Iris pigment epithelial cell (primary cell): Measurements from ENCODE around the gene PDS5A.
A peak's percentile ranks its signal among the peaks of the same experiment; 100 is the strongest.
"Not testable (repeated sequence)": the region's sequence is repeated elsewhere in the genome, so short reads cannot be mapped to it uniquely, and the experiment has no call there.

ENCODE experiments used
- DNase-seq: peaks from one replicate; pipeline ENCODE4 v3.0.0-alpha.2; 2011; ENCODE audit warnings: low read depth

PDS5A gene

DNA sequence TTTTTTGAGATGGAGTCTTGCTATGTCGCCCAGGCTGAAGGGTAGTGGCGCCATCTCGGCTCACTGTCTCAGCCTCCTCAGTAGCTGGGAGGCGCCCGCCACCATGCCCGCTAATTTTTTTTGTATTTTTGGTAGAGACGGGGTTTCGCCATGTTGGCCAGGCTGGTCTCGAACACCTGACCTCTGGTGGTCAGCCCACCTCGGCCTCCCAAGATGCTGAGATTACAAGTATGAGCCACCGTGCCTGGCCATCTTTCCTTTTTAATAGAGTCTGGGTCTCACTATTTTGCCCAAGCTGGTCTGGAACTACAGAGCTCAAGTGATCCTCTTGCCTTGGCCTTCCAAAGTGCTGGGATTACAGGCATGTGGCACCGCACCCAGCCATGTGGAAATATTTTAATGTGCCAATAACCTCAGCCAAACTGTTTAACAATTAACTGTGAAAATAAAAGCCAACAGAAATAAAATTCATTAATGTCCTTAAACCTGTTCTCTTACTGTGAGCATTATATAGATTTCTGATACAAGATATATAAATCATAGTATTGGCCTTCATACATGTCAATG, 16.3 kb downstream of the PDS5A start:
- DNase-seq, result no peak

DNA sequence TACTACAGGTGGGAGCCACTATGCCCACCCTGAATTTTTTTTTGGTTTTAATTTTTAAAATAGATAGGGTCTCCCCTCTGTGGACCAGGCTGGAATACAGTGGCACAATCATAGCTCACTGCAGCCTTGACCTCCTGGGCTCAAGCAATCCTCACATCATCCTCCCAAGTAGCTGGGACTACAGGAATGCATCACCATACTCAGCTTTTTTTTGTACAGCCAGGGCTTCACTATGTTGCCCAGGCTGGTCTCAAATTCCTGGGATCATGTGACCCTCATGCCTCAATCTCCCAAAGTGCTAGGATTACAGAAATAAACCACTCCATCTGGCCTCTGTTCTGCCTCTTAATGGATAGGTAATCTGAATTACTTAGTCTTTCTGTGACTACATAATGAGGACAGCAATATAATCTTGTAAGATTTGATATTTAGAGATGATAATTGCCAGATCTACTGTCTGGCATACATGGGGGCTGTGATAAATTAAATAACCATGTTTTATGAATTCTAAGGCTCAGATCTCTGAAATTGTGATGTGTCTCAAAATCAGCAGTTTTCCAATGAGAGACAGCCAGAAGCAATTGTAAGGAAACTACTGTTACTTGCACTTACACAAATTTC, 26.7 kb downstream of the PDS5A start:
- no peak for DNase-seq

DNA sequence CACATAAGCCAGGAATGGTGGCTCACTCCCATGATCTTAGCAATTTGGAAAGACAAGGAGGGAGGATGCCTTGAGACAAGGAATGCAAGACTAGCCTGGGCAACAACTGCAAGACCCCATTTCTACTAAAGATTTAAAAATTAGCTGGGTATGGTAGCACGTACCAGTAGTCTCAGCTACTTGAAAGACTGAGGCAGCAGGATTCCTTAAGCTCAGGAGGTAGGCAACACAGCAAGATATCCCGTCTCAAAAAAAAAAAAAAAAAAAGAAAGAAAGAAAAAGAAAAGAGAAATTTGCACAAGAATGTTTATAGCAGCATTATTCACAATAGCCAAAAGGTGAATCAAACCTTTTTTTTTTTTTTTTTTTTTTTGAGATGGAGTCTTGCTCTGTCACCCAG, 29.7 kb downstream of the PDS5A start:
- DNase-seq, result no peak

DNA sequence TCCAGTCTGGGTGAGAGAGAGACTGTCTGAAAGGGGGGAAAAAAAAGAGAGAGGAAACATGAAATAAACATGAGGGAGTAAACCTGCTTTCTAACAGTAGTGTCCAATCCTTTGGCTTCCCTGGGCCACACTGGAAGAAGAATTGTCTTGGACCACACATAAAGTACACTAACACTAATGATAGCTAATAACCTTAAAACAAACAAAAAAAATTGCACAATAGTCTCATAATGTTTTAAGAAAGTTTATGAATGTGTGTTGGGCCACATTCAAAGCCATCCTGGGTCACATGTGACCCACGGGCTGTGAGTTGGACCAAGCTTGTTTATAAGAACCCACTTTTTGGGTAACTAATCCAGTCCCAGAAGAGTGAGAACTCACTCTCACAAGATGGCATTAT, 30.3 kb downstream of the PDS5A start:
- no peak for DNase-seq

DNA sequence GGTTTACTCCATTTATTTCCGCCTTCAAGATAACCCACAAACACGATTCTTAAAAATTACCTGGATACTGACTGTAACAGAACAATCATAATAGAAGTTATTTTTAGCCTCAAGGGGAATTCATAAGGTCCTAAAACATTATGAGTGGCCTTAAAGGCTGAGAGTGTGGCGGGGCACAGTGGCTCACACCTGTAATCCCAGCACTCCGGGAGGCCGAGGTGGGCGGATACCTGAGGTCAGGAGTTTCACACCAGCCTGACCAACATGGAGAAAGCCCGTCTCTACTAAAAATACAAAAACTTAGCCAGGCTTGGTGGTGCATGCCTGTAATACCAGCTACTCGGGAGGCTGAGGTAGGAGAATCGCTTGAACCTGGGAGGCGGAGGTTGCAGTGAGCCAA, 33.5 kb downstream of the PDS5A start:
- not testable (repeated sequence) for DNase-seq

DNA sequence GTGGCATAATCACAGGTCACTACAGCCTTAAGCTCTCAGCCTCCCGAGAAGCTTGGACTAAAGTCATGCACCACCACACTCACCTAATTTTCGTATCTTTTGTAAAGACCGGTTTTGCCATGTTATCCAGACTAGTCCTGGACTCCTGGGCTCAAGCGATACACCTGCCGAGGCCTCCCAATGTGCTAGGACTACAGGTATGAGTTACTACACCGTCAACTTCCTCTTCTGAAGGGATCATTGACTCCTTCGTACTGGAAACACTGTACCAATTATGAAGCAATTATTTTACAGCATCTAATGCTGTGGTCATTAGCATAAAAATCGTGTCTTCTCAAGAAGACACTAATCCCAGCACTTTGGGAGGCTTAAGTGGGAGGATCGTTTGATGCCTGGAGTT, 35.2 kb downstream of the PDS5A start:
- no peak for DNase-seq

DNA sequence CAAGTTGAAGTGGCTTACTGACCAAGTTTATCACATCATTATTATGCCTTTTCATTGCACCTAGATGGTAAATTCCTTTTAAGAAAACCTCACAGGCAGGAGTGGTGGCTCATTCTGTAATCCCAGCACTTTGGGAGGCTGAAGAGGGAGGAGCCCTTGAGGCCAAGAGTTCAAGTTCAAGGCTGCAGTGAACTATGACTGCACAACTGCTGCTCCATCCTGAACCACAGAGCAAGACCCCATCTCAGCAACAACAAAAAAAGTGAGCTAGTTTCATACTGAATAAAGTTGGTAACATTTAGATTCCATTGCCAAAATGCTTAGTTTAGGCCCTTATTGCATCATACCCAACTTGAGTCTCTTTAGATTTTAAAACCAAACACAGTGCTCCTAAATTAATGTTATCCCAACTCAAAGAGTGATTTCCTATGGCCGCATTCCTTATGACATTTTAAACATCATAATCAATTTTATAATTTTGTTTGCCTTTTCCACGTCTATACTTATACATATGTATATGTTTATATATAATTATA, 36.0 kb downstream of the PDS5A start:
- DNase-seq, result no peak

DNA sequence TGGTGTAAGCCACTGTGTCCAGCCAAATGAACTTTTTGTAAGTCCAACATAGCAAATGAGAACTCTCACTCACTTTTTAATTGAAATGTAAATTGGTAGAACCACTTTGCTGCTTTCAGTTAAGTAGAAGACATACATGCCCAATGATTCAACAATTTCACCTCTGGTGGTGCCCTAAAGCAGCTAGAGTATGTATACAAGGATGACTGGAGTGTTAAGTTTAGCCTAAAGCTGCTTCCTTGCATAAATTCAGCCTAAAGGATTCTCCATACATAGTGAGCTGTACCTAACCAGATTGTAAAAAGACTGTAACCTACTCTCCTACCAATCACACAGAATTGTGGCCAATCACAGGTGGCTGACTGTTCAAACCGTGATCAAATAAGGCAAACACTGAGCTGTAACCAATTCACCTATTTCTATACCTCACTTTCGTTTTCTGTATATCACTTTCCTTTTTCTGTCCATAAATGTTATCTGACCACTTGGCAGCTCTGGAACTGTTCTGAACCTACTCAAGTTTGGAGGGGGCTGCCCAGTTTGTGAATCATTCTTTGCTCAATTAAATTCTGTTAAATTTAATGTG, 39.9 kb downstream of the PDS5A start:
- no peak for DNase-seq

DNA sequence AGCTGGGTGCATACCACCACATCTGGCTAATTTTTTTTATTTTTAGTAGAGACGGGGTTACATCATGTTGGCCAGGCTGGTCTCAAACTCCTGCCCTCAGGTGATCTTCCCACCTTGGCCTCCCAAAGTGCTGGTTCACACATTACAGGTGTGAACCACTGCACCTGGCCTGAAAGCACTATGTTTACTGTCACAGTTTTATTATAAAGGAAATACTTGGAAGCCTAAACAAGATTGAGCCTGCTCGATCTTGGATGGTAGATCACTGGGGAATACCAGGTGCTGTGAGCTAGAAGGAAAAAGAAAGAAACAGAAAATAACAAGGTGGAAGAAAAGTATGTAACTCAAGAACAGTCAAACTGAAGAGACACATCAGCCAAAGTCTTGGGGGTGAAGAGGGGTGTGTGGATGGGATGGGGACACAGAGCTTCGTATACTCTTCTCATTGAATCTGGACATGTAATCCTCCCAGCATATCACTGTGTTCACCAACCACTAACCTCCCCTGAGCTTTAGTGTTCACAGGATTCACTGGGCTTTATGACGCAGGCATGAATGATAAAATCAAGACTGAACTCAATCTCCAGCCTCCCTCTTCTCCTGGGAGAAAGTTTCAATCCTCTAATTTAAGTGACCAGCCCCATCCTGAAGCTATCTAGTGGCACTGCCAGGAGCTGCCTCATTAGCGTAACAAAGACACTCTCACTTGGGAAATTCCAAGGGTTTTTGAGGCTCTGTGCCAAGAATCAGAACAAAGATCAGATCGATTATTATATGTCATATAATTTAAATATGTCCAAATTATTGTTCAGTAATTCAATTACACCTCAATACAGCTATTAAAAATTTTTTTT, 40.9 kb downstream of the PDS5A start:
- DNase-seq, result no peak

DNA sequence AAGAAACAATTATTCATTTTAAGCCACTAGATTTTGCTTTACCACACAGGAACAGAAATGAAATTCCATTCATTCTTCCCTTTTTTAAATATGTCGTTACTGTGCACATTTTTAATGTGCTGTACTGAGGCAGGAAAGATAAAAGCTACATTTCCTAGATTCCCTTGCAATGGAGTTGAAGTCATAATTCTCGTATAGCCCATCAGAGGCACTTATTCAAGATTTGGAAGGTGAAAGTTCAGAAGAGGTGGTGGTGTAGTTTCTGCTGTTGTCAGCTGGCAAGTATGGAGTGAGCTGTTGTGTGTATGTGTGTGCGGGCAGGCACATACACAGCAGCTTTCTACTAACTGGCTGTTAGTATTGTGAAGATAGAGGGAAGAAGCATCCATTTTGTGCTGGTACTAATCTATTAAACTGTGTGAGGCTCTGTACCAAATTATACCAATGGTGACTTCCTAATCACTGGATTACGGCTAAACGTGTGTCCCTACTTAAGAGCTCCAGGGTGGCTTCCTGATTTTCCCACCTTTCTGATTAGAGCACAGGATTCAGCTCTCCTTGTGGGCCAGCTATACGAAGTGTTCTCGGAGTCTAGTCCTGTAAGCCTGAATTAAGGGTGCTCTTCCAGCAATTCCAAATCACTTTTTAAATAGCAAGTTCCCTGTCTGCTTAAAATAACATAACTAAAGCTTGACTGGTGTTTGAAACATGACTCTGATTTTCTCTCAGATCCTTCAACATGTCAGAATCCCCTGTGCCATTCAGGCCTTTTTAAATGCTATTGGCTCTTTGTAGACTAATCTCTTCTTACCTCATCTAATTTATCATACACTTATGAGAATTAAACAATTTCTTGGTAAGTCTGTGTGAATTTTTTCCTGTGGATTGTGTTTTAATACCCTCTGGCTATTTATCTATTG, 43.8 kb downstream of the PDS5A start:
- peak; percentile 63 for DNase-seq

DNA sequence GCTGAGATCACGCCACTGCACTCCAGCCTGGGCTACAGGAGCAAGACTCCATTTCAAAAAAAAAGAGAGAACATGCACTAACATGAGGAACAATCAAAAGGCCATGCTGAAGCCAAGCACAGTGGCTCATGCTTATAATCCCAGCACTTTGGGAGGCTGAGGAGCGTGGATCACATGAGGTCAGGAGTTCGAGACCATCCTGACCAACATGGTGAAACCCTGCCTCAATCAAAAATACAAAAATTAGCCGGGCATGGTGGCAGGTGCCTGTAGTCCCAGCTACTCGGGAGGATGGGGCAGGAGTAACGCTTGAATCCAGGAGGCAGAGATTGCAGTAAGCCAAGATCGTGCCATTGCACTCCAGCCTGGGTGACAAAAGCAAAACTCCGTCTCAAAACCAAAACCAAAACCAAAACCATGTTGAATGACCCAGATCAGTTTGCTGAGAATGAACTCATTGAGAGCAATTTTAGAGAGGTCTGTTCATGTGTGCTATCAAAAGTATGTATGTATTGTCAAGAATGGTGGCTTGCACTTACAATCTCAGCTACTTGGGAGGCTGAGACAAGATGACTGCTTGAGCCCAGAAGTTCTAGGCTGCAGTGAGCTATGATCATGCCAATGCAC, 44.8 kb downstream of the PDS5A start:
- peak; percentile 41 for DNase-seq

DNA sequence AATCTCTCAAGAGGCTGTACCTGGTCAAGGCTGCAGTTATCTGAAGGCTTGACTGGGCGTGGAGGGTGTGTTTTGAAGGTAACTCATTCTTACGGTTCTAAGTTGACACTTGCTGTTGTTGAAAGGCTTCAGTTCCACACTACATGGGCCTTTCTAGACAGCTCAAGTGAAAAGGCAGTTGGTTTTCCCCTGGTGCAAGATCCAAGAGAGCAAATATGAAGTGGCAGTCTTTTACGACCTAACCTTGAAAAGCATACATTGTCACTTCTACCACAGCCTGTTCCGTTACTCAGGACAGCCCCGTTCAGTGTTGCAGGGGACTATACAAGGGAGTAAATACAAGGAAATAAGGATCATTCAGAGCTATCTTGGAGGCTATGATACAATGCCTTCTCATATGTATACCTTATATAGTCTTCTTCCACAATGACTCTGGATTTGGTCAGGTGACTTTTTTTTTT, 46.2 kb downstream of the PDS5A start:
- no peak for DNase-seq

DNA sequence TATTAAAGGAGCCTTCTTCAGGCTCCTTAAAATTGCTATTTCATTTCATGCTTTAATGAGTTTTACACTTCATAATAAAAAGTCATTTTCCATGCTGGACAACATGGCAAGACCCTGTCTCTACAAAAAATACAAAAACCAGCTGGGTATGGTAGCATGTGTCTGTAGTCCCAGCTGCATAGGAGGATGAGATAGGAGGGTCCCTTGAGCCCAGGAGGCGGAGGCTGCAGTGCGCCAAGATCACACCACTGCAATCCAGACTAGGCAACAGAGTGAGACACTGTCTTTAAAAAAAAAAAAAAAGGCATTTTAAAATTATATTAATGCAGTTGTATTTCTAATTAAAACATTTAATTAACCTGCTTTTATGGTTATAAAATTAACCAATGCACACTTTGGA, 49.2 kb downstream of the PDS5A start:
- DNase-seq, result no peak

DNA sequence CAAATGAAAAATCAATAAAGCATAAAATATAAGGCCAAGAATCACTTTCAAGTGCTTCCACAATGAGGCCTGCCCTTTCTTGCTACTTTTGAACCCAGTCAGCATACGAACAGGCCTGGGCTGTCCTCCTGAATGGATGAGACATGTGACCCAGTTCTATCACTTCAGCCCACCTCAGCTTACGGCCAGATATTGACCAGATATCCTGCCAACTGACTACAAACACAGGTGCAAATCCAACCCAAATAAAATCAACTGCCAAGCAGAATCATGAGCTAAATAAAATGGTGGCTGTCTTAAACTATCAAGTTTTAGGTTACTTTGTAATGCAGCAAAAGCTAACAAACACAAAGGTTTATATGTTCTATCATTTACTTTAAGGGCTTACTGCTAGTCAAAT, 53.7 kb downstream of the PDS5A start:
- DNase-seq, result no peak

DNA sequence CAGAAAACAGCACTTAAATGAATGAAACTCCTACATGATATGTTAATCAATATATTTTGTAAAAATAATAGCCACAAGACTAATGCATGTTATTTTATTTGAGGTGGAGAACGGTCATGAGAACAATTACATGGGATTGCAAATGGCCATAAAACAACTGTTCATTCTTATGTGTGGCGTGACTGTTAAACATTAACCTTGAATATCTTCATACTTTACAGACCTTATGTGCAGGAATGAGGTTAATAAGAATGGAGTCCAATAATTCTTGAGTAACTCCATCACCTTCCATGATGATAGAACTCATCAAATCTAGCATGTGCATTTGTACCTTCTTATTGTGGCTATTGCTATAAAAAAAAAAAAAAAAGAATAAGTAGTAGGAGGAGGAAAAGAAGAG, 55.3 kb downstream of the PDS5A start:
- DNase-seq, result no peak

DNA sequence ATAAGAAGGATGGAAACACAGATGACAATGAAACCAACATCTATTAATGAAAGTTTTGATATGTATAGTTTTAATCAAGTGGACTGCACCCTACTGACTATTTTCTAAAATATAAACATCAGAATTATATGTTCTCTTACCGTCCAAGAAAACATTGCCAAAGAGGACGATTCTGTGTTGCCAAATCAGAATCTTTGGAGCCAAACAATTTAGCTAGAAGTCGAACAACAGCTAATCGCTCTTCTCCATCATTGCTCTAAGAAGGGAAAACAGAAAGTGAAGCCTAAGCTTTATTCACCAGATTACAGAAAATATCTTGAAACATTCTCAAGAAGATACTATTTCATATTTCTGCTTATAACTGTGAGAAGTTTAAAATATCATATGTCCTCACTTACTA, 64.2 kb downstream of the PDS5A start:
- DNase-seq, result peak; percentile 58

DNA sequence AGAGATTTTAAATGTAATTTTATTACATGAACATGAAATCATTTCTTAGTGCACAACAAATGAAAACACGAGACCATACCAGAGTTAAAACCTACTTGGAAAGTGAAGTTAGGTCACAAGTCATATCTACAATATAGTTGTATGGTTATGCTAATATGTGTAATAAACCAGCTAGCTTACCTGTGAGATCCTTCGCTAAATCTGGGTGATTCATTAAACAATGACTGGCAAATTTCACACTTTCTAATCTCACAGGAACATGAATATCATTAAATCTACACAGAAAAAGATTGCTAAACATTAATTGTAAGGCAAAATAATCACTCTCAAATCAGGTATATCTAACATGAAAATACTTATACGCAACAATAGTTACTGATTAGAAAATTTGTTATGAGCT, 67.6 kb downstream of the PDS5A start:
- no peak for DNase-seq

DNA sequence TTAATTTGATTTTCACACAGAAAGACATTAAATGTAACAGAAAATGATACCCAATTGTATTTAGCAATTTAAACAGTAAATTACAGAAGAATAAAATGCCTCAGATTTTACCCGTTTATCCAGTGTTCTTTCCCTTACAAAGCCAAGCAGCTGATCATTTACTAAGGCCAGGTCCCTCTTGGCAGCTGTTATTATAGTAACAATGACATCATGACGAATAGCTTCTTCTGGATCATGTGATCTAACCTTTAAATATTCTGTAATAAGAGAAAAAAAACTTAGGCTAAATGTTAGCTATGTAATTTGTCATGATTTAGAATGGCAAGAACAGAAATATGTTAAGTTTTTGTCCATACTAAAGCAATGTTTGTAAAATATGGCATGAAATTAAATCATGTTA, 69.4 kb downstream of the PDS5A start:
- DNase-seq, result peak; percentile 42

DNA sequence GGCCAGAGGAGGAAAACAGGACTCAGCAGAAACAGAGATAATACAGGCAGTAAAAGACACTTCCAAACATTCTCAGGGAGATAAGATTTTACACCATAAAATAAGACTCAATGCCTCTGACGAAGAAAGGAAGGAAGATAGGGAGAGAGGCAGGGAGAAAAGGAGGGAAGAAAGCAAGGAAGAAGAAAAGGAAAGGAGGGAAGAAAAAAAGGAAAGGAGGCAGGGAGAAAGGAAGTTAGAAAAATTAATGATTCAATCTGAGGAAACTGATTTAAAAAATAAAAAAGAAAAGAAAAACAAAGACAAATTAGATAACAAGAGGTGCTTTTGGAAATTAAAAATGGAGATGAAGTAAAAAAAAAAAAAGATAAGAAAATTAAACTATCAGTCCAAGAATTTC, 72.1 kb downstream of the PDS5A start:
- DNase-seq, result no peak

DNA sequence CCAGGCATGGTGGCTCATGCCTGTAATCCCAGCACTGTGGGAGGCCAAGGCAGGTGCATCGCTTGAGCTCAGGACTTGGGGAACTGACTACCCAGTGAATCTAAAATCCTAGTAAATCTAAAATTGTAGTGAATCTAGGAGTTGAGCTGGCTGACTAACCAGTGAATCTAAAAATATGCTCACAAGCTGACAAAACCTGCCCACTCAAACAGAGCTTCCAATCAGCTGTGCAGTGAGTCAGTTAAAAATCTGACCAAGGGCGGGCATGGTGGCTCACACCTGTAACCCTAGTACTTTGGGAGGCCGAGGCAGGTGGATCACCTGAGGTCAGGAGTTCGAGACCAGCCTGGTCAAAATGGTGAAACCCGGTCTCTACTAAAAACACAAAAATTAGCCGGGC, 72.7 kb downstream of the PDS5A start:
- DNase-seq, result not testable (repeated sequence)

DNA sequence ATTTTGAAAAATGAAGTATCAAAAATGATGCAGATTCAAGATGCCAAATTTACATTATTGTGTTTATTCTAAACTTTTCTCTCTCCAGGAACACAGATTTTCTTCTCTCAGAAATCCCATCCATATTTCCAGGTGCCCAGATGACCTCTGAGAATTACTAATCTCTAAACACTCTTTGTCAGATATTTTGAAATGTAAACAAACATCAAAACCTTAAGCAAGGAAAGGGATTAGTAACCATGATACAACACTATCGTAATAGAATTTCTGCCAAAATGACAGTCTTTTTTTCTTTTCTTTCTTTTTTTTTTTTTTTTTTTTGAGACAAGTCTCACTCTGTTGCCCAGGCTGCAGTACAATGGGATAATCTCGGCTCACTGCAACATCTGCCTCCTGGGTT, 76.7 kb downstream of the PDS5A start:
- peak; percentile 26 for DNase-seq
